ENCODE data around the gene KIRREL3. TPM values are rescaled to one million over a fixed set of nuclear protein-coding genes. Genes with fewer than 3 reads are reported as not detected.

Gene KIRREL3
- total and polyA plus RNA-seq, 2 of the 4 experiments (the other 2 are of a cell fraction): 10.9 to 15.9 TPM

DNA sequence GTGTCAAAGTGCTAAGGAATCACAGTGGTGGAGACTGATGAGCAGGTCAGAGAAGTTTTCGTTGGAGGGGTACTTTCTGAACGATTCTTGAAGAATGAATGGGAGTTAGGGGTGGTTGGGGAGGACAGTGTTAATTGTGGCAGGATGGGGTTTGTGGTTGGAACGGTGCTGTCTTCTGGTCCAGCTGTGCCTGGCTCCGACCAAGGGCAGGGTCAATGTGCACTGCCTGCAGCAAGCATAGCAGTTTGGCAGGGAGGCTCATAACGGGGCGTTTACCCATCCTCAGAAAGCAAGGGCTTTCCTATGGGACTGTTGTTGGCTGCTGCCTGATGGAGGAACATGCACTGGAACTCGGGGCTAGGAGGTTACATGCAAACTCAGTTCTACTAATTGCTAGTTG lies 265.8 kb downstream of the KIRREL3 start (continued):
- TF ChIP-seq USF2 (IDR thresholded peaks at IDR 0.05; ENCODE audit: low read depth, low read length) (no peak), MAFK (IDR thresholded peaks at IDR 0.05; ENCODE audit: low read depth, low read length) (no peak), RFX5 (IDR thresholded peaks at IDR 0.05; ENCODE audit: low read depth, low read length) (no peak), BHLHE40 (IDR thresholded peaks at IDR 0.05; ENCODE audit: low read depth, low read length) (no peak), MAZ (IDR thresholded peaks at IDR 0.05; ENCODE audit: borderline replicate concordance, low read depth, low read length) (no peak)

DNA sequence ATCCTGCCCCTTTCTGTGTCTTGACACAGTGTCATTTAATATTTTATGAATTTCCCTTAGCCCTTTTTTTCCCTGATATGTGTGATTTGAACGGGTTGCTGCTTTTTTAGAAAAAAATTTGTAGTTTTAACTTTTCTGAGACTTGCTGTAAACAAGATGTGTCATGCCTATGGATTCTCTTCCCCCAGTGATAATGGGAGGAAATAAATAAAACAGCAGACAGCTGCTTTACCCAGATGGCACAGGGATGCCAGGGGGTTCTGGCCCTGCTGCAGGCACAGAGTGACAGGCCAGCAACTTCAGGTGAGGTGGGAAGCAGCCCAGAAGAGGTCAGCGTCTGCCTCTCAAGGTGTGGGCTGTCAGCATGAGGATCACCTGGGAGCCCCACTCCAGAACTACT lies 266.9 kb downstream of the KIRREL3 start:
- no peak overlapping the region for H2BK5ac ChIP-seq (ENCODE audit: low read depth, low read length, poor library complexity, severe bottlenecking)
- no peak overlapping the region for H3K56ac ChIP-seq (ENCODE audit: extremely low read depth, insufficient read depth, low read length)
- H2AK9ac ChIP-seq (replicated peaks; ENCODE audit: low read depth, low read length, poor library complexity): no peak overlapping the region
- intact Hi-C loops (cut with micrococcal nuclease) (no loop called here), dilution Hi-C loops (cut with HindIII; ENCODE audit: low sequenced_read_pairs, unreplicated experiment) (no loop called here), in situ Hi-C loops (cut with MboI; ENCODE audit: low sequenced_read_pairs) (no loop called here)
- CTCF ChIA-PET: no interaction called here
- POLR2A ChIA-PET (ENCODE audit: unreplicated experiment): no interaction called here
- TF ChIP-seq FOS (IDR thresholded peaks at IDR 0.05; ENCODE audit: low read depth, low read length) (0 out of 2 replicates have a peak, but pooled peaks have one; percentile 5), MAFK (IDR thresholded peaks at IDR 0.05; ENCODE audit: low read depth, low read length) (no peak)
- H3K4me3 ChIP-seq (ENCODE audit: insufficient read depth, low read depth, low read length): no peak overlapping the region
- H3K9me1 ChIP-seq (ENCODE audit: insufficient read depth, low read length): no peaks in the 10 kb centered on the region; the same call in 1 of the 2 replicates
- H3K9ac ChIP-seq (ENCODE audit: low read depth, low read length): no peak overlapping the region
- no peak overlapping the region for H4K8ac ChIP-seq (ENCODE audit: low read depth in 2 of 2, low read length in 2 of 2)
- no peak overlapping the region; the same call in 1 of the 2 replicates for H2AK5ac ChIP-seq (ENCODE audit: low read depth, low read length)
- H3K4me2 ChIP-seq (ENCODE audit: low read depth, low read length): 0 out of 2 replicates have a peak overlapping the region, but pooled peaks have one; percentile 47
- no peak overlapping the region for H3K23ac ChIP-seq (ENCODE audit: low read depth, low read length)
- H4K5ac ChIP-seq (ENCODE audit: low read depth, low read length): no peak overlapping the region
- 0 out of 2 replicates have a peak overlapping the region, but pooled peaks have one; percentile 9 for H3K18ac ChIP-seq (ENCODE audit: low read depth, low read length)
- H3K4me1 ChIP-seq (ENCODE audit: control insufficient read depth, insufficient read depth, low read length): peaks cover 9% of the 10 kb centered on the region
- peak; percentile 25 for DNase-seq
- BruUV-seq (replicated peaks): no TSS peak
- H4K91ac ChIP-seq (ENCODE audit: insufficient read depth, low read depth, low read length): no peak overlapping the region
- H4K20me1 ChIP-seq (ENCODE audit: insufficient read depth, low read length): no peaks in the 10 kb centered on the region
- ATAC-seq (ENCODE audit: low read depth): peak; percentile 75
- 71% methylated on average over 1 of the region's 2 CpGs; no CpG with 5 or more reads in 1 of the 2 experiments for WGBS, 2 experiments (ENCODE audit: extremely low coverage in 2 of 2, insufficient read length in 1 of 2)
- H2BK120ac ChIP-seq (ENCODE audit: low read depth, low read length): no peak overlapping the region
- H3K27me3 ChIP-seq (ENCODE audit: control insufficient read depth, insufficient read depth, low read length): no peaks in the 10 kb centered on the region
- H2BK20ac ChIP-seq (ENCODE audit: low read depth, low read length): 0 out of 2 replicates have a peak overlapping the region, but pooled peaks have one; percentile 20
- no peak overlapping the region for H2AFZ ChIP-seq (replicated peaks; ENCODE audit: low read length, poor library complexity)
- peaks cover 0 to 5% of the 10 kb centered on the region in 2 experiments; a peak in 1 of 4 replicates for H3K79me1 ChIP-seq (ENCODE audit: low read depth in 1 of 2, low read length in 2 of 2)
- no peaks in the 10 kb centered on the region for H3K9me3 ChIP-seq (ENCODE audit: control insufficient read depth, insufficient read depth, low read length)
- no peak overlapping the region; the same call in 1 of the 2 replicates for H3K14ac ChIP-seq (replicated peaks; ENCODE audit: low read depth, low read length)
- H2BK15ac ChIP-seq (ENCODE audit: low read depth, low read length): no peak overlapping the region
- H3K27ac ChIP-seq (ENCODE audit: insufficient read depth, low read length): no peak overlapping the region
- H3K36me3 ChIP-seq (ENCODE audit: control insufficient read depth, insufficient read depth, low read length): no peaks in the 10 kb centered on the region
- H3K4ac ChIP-seq (ENCODE audit: low read depth, low read length): no peak overlapping the region

Measured in IMR-90 (cell line).